ENCODE measurements around the gene INSYN2A.

DNA sequence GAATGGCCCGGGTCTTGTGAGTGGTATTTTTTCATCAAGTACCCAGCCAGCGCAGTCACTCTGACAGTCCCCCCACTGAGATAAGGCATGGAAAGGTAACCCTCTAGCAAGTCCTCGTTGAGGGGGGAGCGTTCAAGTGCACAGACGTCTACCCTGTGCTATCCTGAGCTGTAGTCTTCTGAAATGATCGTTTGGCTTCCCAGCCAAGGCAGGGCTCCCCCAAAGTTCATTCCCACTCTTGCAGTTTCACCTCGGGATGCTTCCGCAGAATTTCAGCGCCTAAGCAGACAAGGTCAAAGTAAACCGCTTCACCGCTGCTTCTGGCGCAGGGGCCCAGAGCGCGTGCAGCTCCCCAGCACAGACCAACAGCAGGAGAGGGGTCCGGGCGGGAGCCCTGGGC, 1.8 kb downstream of the INSYN2A start:
- TF ChIP-seq, protein P1, sequence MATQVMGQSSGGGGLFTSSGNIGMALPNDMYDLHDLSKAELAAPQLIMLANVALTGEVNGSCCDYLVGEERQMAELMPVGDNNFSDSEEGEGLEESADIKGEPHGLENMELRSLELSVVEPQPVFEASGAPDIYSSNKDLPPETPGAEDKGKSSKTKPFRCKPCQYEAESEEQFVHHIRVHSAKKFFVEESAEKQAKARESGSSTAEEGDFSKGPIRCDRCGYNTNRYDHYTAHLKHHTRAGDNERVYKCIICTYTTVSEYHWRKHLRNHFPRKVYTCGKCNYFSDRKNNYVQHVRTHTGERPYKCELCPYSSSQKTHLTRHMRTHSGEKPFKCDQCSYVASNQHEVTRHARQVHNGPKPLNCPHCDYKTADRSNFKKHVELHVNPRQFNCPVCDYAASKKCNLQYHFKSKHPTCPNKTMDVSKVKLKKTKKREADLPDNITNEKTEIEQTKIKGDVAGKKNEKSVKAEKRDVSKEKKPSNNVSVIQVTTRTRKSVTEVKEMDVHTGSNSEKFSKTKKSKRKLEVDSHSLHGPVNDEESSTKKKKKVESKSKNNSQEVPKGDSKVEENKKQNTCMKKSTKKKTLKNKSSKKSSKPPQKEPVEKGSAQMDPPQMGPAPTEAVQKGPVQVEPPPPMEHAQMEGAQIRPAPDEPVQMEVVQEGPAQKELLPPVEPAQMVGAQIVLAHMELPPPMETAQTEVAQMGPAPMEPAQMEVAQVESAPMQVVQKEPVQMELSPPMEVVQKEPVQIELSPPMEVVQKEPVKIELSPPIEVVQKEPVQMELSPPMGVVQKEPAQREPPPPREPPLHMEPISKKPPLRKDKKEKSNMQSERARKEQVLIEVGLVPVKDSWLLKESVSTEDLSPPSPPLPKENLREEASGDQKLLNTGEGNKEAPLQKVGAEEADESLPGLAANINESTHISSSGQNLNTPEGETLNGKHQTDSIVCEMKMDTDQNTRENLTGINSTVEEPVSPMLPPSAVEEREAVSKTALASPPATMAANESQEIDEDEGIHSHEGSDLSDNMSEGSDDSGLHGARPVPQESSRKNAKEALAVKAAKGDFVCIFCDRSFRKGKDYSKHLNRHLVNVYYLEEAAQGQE (IDR thresholded peaks at IDR 0.05) = no peak
- no peak for TF ChIP-seq RAD21 (conservative IDR thresholded peaks at IDR 0.05 in 1 of 2, IDR thresholded peaks at IDR 0.05 in 1 of 2)
- TF ChIP-seq, protein P2, sequence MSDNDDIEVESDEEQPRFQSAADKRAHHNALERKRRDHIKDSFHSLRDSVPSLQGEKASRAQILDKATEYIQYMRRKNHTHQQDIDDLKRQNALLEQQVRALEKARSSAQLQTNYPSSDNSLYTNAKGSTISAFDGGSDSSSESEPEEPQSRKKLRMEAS (IDR thresholded peaks at IDR 0.05) = no peak
- TF ChIP-seq, protein P3, sequence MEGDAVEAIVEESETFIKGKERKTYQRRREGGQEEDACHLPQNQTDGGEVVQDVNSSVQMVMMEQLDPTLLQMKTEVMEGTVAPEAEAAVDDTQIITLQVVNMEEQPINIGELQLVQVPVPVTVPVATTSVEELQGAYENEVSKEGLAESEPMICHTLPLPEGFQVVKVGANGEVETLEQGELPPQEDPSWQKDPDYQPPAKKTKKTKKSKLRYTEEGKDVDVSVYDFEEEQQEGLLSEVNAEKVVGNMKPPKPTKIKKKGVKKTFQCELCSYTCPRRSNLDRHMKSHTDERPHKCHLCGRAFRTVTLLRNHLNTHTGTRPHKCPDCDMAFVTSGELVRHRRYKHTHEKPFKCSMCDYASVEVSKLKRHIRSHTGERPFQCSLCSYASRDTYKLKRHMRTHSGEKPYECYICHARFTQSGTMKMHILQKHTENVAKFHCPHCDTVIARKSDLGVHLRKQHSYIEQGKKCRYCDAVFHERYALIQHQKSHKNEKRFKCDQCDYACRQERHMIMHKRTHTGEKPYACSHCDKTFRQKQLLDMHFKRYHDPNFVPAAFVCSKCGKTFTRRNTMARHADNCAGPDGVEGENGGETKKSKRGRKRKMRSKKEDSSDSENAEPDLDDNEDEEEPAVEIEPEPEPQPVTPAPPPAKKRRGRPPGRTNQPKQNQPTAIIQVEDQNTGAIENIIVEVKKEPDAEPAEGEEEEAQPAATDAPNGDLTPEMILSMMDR (IDR thresholded peaks at IDR 0.05) = no peak
- TF ChIP-seq FOSL2 (IDR thresholded peaks at IDR 0.05) = no peak
- TF ChIP-seq FOSL2 (CRISPR knock-in tag; IDR thresholded peaks at IDR 0.05) = no peak
- no peak for TF ChIP-seq EP300 (IDR thresholded peaks at IDR 0.05)
- TF ChIP-seq POLR2A (IDR thresholded peaks at IDR 0.05; ENCODE audit: low read length) = no peak
- TF ChIP-seq, protein P4, sequence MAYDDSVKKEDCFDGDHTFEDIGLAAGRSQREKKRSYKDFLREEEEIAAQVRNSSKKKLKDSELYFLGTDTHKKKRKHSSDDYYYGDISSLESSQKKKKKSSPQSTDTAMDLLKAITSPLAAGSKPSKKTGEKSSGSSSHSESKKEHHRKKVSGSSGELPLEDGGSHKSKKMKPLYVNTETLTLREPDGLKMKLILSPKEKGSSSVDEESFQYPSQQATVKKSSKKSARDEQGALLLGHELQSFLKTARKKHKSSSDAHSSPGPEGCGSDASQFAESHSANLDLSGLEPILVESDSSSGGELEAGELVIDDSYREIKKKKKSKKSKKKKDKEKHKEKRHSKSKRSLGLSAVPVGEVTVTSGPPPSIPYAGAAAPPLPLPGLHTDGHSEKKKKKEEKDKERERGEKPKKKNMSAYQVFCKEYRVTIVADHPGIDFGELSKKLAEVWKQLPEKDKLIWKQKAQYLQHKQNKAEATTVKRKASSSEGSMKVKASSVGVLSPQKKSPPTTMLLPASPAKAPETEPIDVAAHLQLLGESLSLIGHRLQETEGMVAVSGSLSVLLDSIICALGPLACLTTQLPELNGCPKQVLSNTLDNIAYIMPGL (CRISPR knock-in tag; IDR thresholded peaks at IDR 0.05; ENCODE audit: borderline replicate concordance) = no peak

Measured in A549 (cell line).